K562 (cell line): ENCODE results near the gene CCL20.

Source experiments
- PBX2 ChIP-seq, 2 experiments: IDR thresholded peaks in 1 of 2; conservative IDR thresholded peaks in 1 of 2; 2 replicates each; pipeline ENCODE4 v1.6.1; 2016; ENCODE audit warnings: low read depth in 2 of 2, mild to moderate bottlenecking in 1 of 2, missing compliant biosample characterization in 1 of 2, missing genetic modification characterization in 1 of 2, moderate library complexity in 1 of 2
- ZNF174 ChIP-seq: fragments of 250-450 bp; sonication (Bioruptor Pico); IDR thresholded peaks from 2 replicates; pipeline ENCODE4 v1.4.0; 2020; ENCODE audit warnings: mild to moderate bottlenecking

- TF ChIP-seq ZNF174 (CRISPR knock-in tag): no peak
- no peak for TF ChIP-seq PBX2 (CRISPR knock-in tag; IDR thresholded peaks at IDR 0.05; ENCODE audit: low read depth)
- TF ChIP-seq PBX2 (tag; conservative IDR thresholded peaks at IDR 0.05; ENCODE audit: low read depth): no peak
Measured at GRCh38 chr2:227834423-227834822, 20.8 kb downstream of the CCL20 start.
